Hepatocyte (in vitro differentiated cells): Measurements from ENCODE around the gene FGFR3. TPM values are rescaled to one million over a fixed set of nuclear protein-coding genes. Genes with fewer than 3 reads are reported as not detected.
A peak's percentile ranks its signal among the peaks of the same experiment; 100 is the strongest.

Experiments used
- DNase-seq: peaks from one replicate; pipeline ENCODE4 v3.0.0-alpha.2; 2016; ENCODE audit warnings: low spot score
- H2AFZ ChIP-seq: fragments of 200-600 bp; sonication (generic); 2 replicates; pipeline ENCODE4 v1.6.0; 2016; ENCODE audit warnings: antibody characterized with exemption, mild to moderate bottlenecking
- H3K27ac ChIP-seq: fragments of 200-600 bp; sonication (generic); 2 replicates; pipeline ENCODE4 v1.5.1; 2016; ENCODE audit warnings: mild to moderate bottlenecking
- H3K27me3 ChIP-seq: fragments of 200-600 bp; sonication (generic); 2 replicates; pipeline ENCODE4 v1.6.1; 2016
- H3K36me3 ChIP-seq: fragments of 200-600 bp; sonication (generic); replicated peaks from 2 replicates; pipeline ENCODE4 v1.5.1; 2016; ENCODE audit warnings: low read depth; ENCODE audit not compliant: insufficient read depth
- H3K4me1 ChIP-seq: fragments of 200-600 bp; sonication (generic); 2 replicates; pipeline ENCODE4 v1.5.1; 2016; ENCODE audit warnings: mild to moderate bottlenecking, moderate library complexity; ENCODE audit not compliant: insufficient read depth
- H3K4me2 ChIP-seq: fragments of 200-600 bp; sonication (generic); 2 replicates; pipeline ENCODE4 v1.6.0; 2016
- H3K4me3 ChIP-seq: fragments of 200-600 bp; sonication (generic); 2 replicates; pipeline ENCODE4 v1.5.1; 2016; ENCODE audit warnings: mild to moderate bottlenecking
- H3K79me2 ChIP-seq: fragments of 200-600 bp; sonication (generic); 2 replicates; pipeline ENCODE4 v1.6.0; 2017; ENCODE audit warnings: mild to moderate bottlenecking
- H3K9me2 ChIP-seq: fragments of 200-600 bp; sonication (generic); replicated peaks from 2 replicates; pipeline ENCODE4 v1.6.0; 2017; ENCODE audit warnings: mild to moderate bottlenecking; ENCODE audit not compliant: insufficient read depth
- H3K9me3 ChIP-seq: fragments of 200-600 bp; sonication (generic); 2 replicates; pipeline ENCODE4 v1.5.1; 2016; ENCODE audit warnings: low read depth, mild to moderate bottlenecking
- H4K20me1 ChIP-seq: fragments of 200-600 bp; sonication (generic); 2 replicates; pipeline ENCODE4 v1.6.0; 2016; ENCODE audit warnings: mild to moderate bottlenecking; ENCODE audit not compliant: insufficient read depth, poor library complexity, severe bottlenecking
- CTCF ChIP-seq: fragments of 200-600 bp; sonication (generic); IDR thresholded peaks from 2 replicates; pipeline ENCODE4 v1.5.1; 2016; ENCODE audit warnings: antibody characterized with exemption, mild to moderate bottlenecking; ENCODE audit not compliant: poor library complexity
- EZH2 ChIP-seq: fragments of 200-600 bp; sonication (generic); IDR thresholded peaks from 2 replicates; pipeline ENCODE4 v1.6.1; 2016; ENCODE audit warnings: antibody characterized with exemption, mild to moderate bottlenecking, borderline replicate concordance
- EZH2phosphoT487 ChIP-seq: fragments of 200-600 bp; sonication (generic); IDR thresholded peaks from one replicate; pipeline ENCODE4 v1.6.1; 2018; ENCODE audit warnings: antibody characterized with exemption, mild to moderate bottlenecking, low read depth, moderate library complexity; ENCODE audit not compliant: unreplicated experiment, severe bottlenecking
- WGBS: methylation state at CpG from one replicate; pipeline ENCODE4 v1.1.6; 2016; ENCODE audit warnings: low lambda C conversion rate; ENCODE audit errors: missing lambda C conversion rate; 5-methylcytosine and 5-hydroxymethylcytosine counted together
- polyA plus RNA-seq: library from polyadenylated mRNA; unstranded; fragments of >200 nt; fragmentation: Nextera tagmentation; extraction: Ambion mirVana; gene quantifications from 2 replicates; pipeline ENCODE4 v1.2.1, GENCODE V29; 2016
- total RNA-seq: library from RNA; depleted of rRNA; stranded (reverse); fragments of >200 nt; gene quantifications from 2 replicates; pipeline ENCODE4 v1.2.3, GENCODE V29; 2014

Gene FGFR3
- total and polyA plus RNA-seq, 2 experiments from 2014 or later = 82.0 to 99.8 TPM

DNA sequence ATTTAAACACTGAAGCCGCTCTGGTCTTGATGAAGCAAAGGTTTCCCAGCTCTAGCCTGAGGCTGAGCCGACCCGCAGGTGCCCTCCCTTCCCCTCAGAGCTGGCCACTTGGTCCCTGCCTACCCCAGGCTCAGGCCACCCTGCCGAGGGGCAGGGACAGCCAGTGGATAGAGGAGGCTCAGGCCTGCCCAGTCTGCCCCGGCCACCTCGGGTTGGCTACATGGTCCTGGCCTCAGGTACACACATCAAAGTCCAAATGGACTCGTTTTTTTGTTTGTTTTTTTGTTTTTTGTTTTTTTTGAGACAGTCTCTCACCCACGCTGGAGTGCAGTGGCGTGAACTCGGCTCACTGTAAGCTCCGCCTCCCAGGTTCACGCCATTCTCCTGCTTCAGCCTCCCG is 47.9 kb upstream of the FGFR3 start:
- no peak for DNase-seq
- no peaks in the 10 kb centered on the region for H3K36me3 ChIP-seq
- no peaks in the 10 kb centered on the region for H4K20me1 ChIP-seq
- peaks cover 4% of the 10 kb centered on the region for H3K4me1 ChIP-seq
- TF ChIP-seq EZH2phosphoT487 (no peak), EZH2 (no peak), CTCF (no peak)
- no peak overlapping the region for H3K27ac ChIP-seq
- H3K4me2 ChIP-seq = no peak overlapping the region
- WGBS = 88% methylated on average over 13 of the region's 13 CpGs
- H2AFZ ChIP-seq = no peak overlapping the region
- no peaks in the 10 kb centered on the region for H3K9me2 ChIP-seq
- no peak overlapping the region for H3K4me3 ChIP-seq
- H3K79me2 ChIP-seq = no peaks in the 10 kb centered on the region
- H3K27me3 ChIP-seq = no peaks in the 10 kb centered on the region
- no peaks in the 10 kb centered on the region for H3K9me3 ChIP-seq

- H3K27ac ChIP-seq = no peak overlapping the region
- TF ChIP-seq CTCF = no peak
- TF ChIP-seq EZH2 = no peak
- TF ChIP-seq EZH2phosphoT487 = no peak
- H3K27me3 ChIP-seq = no peaks in the 10 kb centered on the region
- WGBS = 83% methylated on average over 12 of the region's 12 CpGs
- no peaks in the 10 kb centered on the region for H3K79me2 ChIP-seq
- H3K9me2 ChIP-seq = no peaks in the 10 kb centered on the region
- DNase-seq = no peak
- no peaks in the 10 kb centered on the region for H4K20me1 ChIP-seq
- H3K4me1 ChIP-seq = peaks cover 4% of the 10 kb centered on the region
- H3K9me3 ChIP-seq = no peaks in the 10 kb centered on the region
- no peak overlapping the region for H3K4me3 ChIP-seq
- no peak overlapping the region for H2AFZ ChIP-seq
- no peaks in the 10 kb centered on the region for H3K36me3 ChIP-seq
- H3K4me2 ChIP-seq = no peak overlapping the region
These were observed 47.4 kb upstream of the FGFR3 start for GRCh38 chr4:1745697-1746096.

DNA sequence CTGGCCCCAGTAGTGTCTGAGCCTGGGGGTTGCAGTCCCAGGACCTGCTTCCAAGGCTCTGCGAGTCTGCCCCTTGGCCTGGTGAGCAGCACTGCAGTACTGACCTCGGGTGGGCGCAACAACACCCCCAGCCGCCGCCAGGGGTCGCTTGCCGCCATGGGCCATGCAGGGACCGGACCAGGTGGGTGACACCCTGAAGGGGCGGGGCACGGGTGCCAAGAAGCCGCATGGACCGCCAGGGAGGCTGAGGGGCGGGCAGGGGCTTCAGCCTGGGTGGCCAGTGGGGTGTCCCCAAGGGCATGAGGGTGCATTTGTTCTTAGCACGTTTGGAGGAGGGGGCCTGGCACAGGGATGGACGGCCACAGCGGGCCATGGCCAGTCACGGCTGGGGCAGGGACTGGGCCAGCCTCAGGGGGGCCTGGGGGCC is 46.8 kb upstream of the FGFR3 start:
- TF ChIP-seq CTCF (peak; percentile 78), EZH2 (no peak)
- no peaks in the 10 kb centered on the region for H3K79me2 ChIP-seq
- H4K20me1 ChIP-seq = no peaks in the 10 kb centered on the region

More for the DNA sequence above, 46.8 kb upstream of the FGFR3 start:
- WGBS = 25% methylated on average over 14 of the region's 17 CpGs
- Histone ChIP-seq H3K9me2 (no peaks in the 10 kb centered on the region), H3K27ac (no peak overlapping the region), H3K4me1 (peaks cover 4% of the 10 kb centered on the region), H2AFZ (no peak overlapping the region), H3K36me3 (no peaks in the 10 kb centered on the region), H3K4me3 (no peak overlapping the region), H3K27me3 (no peaks in the 10 kb centered on the region), H3K9me3 (no peaks in the 10 kb centered on the region), H3K4me2 (peak overlapping the region; percentile 46)
- DNase-seq = peak; percentile 88
